ENCODE measurements around the gene BMP2. TPM values are rescaled to one million over a fixed set of nuclear protein-coding genes. Genes with fewer than 3 reads are reported as not detected.

Gene BMP2
- total RNA-seq, 1 experiment from 2014 or later: 6.6 TPM

DNA sequence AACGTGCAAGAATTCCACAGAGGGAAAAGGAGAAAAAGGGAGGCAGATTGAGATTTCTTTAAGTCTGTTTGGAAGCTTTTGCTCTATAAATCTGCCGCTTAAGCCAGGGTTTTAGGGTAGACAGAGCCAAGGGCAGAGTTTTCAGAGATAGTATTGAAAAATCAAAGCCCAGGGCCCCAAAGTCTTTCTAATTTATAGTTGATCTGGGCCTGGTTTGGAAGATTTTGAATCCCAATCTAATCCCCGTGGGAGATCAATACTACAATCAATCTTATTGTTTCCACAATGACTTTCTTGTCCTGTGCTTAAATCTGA, 3.3 kb downstream of the BMP2 start:
- H3K9me3 Mint-ChIP-seq: no peaks in the 10 kb centered on the region; a peak in 2 of 5 replicates
- no peak overlapping the region for H2BK12ac ChIP-seq (ENCODE audit: insufficient read length, low read depth, low read length)
- H4K8ac ChIP-seq (replicated peaks; ENCODE audit: insufficient read length, low read depth, low read length): no peak overlapping the region
- WGBS (ENCODE audit: extremely low coverage, insufficient read length, low lambda C conversion rate): no CpG with 5 or more reads among the region's 3 CpGs
- H3K4me1 ChIP-seq (ENCODE audit: insufficient read depth, low read length): no peaks in the 10 kb centered on the region; the same call in 1 of the 2 replicates
- peaks cover 27% of the 10 kb centered on the region in 2 experiments for H3K4me1 Mint-ChIP-seq
- H2BK120ac ChIP-seq (ENCODE audit: low read depth, low read length, poor library complexity, severe bottlenecking): no peak overlapping the region
- peaks cover 57% of the 10 kb centered on the region for H3K27me3 Mint-ChIP-seq (ENCODE audit: low read depth)
- H3K27ac Mint-ChIP-seq: no peak overlapping the region
- no peaks in the 10 kb centered on the region for H3K79me2 ChIP-seq (ENCODE audit: insufficient read depth, low read length)
- no peak overlapping the region for H2BK5ac ChIP-seq (ENCODE audit: insufficient read length, low read length)
- no peak overlapping the region for H3K56ac ChIP-seq (ENCODE audit: insufficient read length, low read depth, low read length)
- no peak overlapping the region for H3T11ph ChIP-seq (ENCODE audit: low read length)
- H4K20me1 ChIP-seq (ENCODE audit: control insufficient read depth, insufficient read depth, insufficient read length): no peaks in the 10 kb centered on the region
- H2AK5ac ChIP-seq (ENCODE audit: insufficient read length, low read length): no peak overlapping the region
- peak overlapping the region; percentile 96 for H3K4me2 ChIP-seq (ENCODE audit: insufficient read depth, insufficient read length, low read length)
- H3K27me3 ChIP-seq (ENCODE audit: insufficient read depth, low read length): peaks cover 14% of the 10 kb centered on the region
- H3K23ac ChIP-seq (ENCODE audit: insufficient read length, low read depth, low read length): no peak overlapping the region
- H3K79me1 ChIP-seq (ENCODE audit: insufficient read depth, low read depth, low read length, poor library complexity, severe bottlenecking): no peaks in the 10 kb centered on the region
- DNase-seq: no peak
- no peak overlapping the region for H3K18ac ChIP-seq (ENCODE audit: insufficient read length, low read depth, low read length)
- H2BK15ac ChIP-seq (ENCODE audit: low read depth, low read length): no peak overlapping the region
- H4K91ac ChIP-seq (ENCODE audit: insufficient read length, low read depth, low read length): no peak overlapping the region
- no peak overlapping the region for H3K27ac ChIP-seq (ENCODE audit: insufficient read length, low read depth, low read length)
- H3K9me3 ChIP-seq (ENCODE audit: control insufficient read depth, low read depth, low read length): no peaks in the 10 kb centered on the region
- H3K4me3 Mint-ChIP-seq: peak overlapping the region; percentile 65 to 93
- no peak overlapping the region for H3K14ac ChIP-seq (ENCODE audit: insufficient read depth, low read length)
- H3K9ac ChIP-seq (ENCODE audit: extremely low read depth, insufficient read length, low read length): no peak overlapping the region
- peaks cover 24% of the 10 kb centered on the region for H3K23me2 ChIP-seq (ENCODE audit: insufficient read length, low read depth, low read length, poor library complexity, severe bottlenecking)
- TF ChIP-seq, protein P1, sequence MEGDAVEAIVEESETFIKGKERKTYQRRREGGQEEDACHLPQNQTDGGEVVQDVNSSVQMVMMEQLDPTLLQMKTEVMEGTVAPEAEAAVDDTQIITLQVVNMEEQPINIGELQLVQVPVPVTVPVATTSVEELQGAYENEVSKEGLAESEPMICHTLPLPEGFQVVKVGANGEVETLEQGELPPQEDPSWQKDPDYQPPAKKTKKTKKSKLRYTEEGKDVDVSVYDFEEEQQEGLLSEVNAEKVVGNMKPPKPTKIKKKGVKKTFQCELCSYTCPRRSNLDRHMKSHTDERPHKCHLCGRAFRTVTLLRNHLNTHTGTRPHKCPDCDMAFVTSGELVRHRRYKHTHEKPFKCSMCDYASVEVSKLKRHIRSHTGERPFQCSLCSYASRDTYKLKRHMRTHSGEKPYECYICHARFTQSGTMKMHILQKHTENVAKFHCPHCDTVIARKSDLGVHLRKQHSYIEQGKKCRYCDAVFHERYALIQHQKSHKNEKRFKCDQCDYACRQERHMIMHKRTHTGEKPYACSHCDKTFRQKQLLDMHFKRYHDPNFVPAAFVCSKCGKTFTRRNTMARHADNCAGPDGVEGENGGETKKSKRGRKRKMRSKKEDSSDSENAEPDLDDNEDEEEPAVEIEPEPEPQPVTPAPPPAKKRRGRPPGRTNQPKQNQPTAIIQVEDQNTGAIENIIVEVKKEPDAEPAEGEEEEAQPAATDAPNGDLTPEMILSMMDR (conservative IDR thresholded peaks at IDR 0.05): no peak
- H2AFZ ChIP-seq (ENCODE audit: low read length): no peak overlapping the region
- H3K36me3 Mint-ChIP-seq (ENCODE audit: insufficient read depth in 1 of 3, low read depth in 3 of 3): peaks cover 0 to 20% (median 13%) of the 10 kb centered on the region in 3 experiments; a peak in 2 of 7 replicates
- H3K4ac ChIP-seq (ENCODE audit: low read depth, low read length): no peak overlapping the region
- H4K5ac ChIP-seq (ENCODE audit: insufficient read length, low read depth, low read length): no peak overlapping the region
- no peak overlapping the region for H2BK20ac ChIP-seq (ENCODE audit: low read depth, low read length, poor library complexity, severe bottlenecking)
